Mesendoderm (in vitro differentiated cells): ENCODE measurements around the gene KIF3A. TPM values are rescaled to one million over a fixed set of nuclear protein-coding genes. Genes with fewer than 3 reads are reported as not detected.
A peak's percentile ranks its signal among the peaks of the same experiment; 100 is the strongest.

Experiments used
- DNase-seq: peaks from one replicate; pipeline ENCODE4 v3.0.0; 2013
- H2AK5ac ChIP-seq: 2 replicates; pipeline ENCODE4 v1.6.1; 2013; ENCODE audit warnings: low read length, inconsistent platforms
- H2BK120ac ChIP-seq: 2 replicates; pipeline ENCODE4 v1.6.1; 2013; ENCODE audit warnings: low read depth, mild to moderate bottlenecking, low read length, moderate library complexity, mixed read lengths
- H2BK15ac ChIP-seq: replicated peaks from 2 replicates; pipeline ENCODE4 v1.6.1; 2013; ENCODE audit warnings: low read depth, mild to moderate bottlenecking, moderate library complexity
- H2BK5ac ChIP-seq: 2 replicates; pipeline ENCODE4 v1.6.1; 2013; ENCODE audit warnings: low read length, inconsistent platforms
- H3K18ac ChIP-seq: 2 replicates; pipeline ENCODE4 v1.6.1; 2013; ENCODE audit warnings: mild to moderate bottlenecking, low read length, mixed read lengths
- H3K23ac ChIP-seq: one replicate; pipeline ENCODE4 v1.6.1; 2013; ENCODE audit warnings: low read length
- H3K27ac ChIP-seq: 2 replicates; pipeline ENCODE4 v1.5.1; 2013; ENCODE audit warnings: low read depth, mild to moderate bottlenecking, inconsistent platforms, low read length, moderate library complexity
- H3K27me3 ChIP-seq: 2 replicates; pipeline ENCODE4 v1.6.1; 2013; ENCODE audit warnings: low read length, control low read depth, mild to moderate bottlenecking, inconsistent platforms; ENCODE audit not compliant: insufficient read depth, poor library complexity
- H3K36me3 ChIP-seq: 2 replicates; pipeline ENCODE4 v1.6.1; 2013; ENCODE audit warnings: low read length, inconsistent platforms; ENCODE audit not compliant: control insufficient read depth, insufficient read depth
- H3K4ac ChIP-seq: one replicate; pipeline ENCODE4 v1.6.1; 2013; ENCODE audit warnings: low read depth, mild to moderate bottlenecking, low read length, moderate library complexity
- H3K4me1 ChIP-seq: 2 replicates; pipeline ENCODE4 v1.6.1; 2013; ENCODE audit warnings: low read depth, low read length, inconsistent platforms; ENCODE audit not compliant: control insufficient read depth
- H3K4me2 ChIP-seq: 2 replicates; pipeline ENCODE4 v1.6.1; 2013; ENCODE audit warnings: low read length
- H3K4me3 ChIP-seq: 2 replicates; pipeline ENCODE4 v1.5.1; 2013; ENCODE audit warnings: mild to moderate bottlenecking, low read length
- H3K56ac ChIP-seq: one replicate; pipeline ENCODE4 v1.6.1; 2013; ENCODE audit warnings: low read length
- H3K79me1 ChIP-seq: 2 replicates; pipeline ENCODE4 v1.6.1; 2013; ENCODE audit warnings: low read length, inconsistent platforms
- H3K79me2 ChIP-seq: 2 replicates; pipeline ENCODE4 v1.6.1; 2013; ENCODE audit warnings: mild to moderate bottlenecking, low read length; ENCODE audit not compliant: control insufficient read depth, insufficient read depth
- H3K9ac ChIP-seq: 2 replicates; pipeline ENCODE4 v1.6.1; 2013; ENCODE audit warnings: low read length, inconsistent platforms
- H4K5ac ChIP-seq: one replicate; pipeline ENCODE4 v1.6.1; 2013; ENCODE audit warnings: low read length
- H4K8ac ChIP-seq: one replicate; pipeline ENCODE4 v1.6.1; 2013; ENCODE audit warnings: low read depth, mild to moderate bottlenecking, control low read depth, low read length, moderate library complexity
- WGBS: extraction: QIAGEN DNeasy Blood & Tissue Kit; methylation state at CpG from one replicate; pipeline ENCODE4 v1.1.7; 2013; ENCODE audit warnings: low lambda C conversion rate, missing lambda C conversion rate; ENCODE audit not compliant: insufficient coverage; ENCODE audit errors: extremely low coverage; 5-methylcytosine and 5-hydroxymethylcytosine counted together
- polyA plus RNA-seq, 2 experiments: library from polyadenylated mRNA; stranded (reverse); fragments of 200-250 nt; gene quantifications; one replicate each; pipeline ENCODE4 v1.2.3, GENCODE V29; 2013

Gene KIF3A
- 7.3 TPM for polyA plus RNA-seq (2013, experiment 1 of 2)
- polyA plus RNA-seq (2013, experiment 2 of 2), result 6.7 TPM

- Histone ChIP-seq H2BK120ac (no peak within 1 kb of the TSS), H2BK15ac (no peak within 1 kb of the TSS), H3K9ac (peak within 1 kb of the TSS; percentile 62), H3K56ac (peak within 1 kb of the TSS; percentile 77), H4K8ac (no peak within 1 kb of the TSS), H2BK5ac (no peak within 1 kb of the TSS), H3K4me2 (peak within 1 kb of the TSS; percentile 46), H2AK5ac (no peak within 1 kb of the TSS), H3K4ac (no peak within 1 kb of the TSS), H3K4me1 (no peaks in the 10 kb centered on the region), H3K4me3 (peak within 1 kb of the TSS; percentile 27), H3K79me2 (no peaks in the 10 kb centered on the region), H4K5ac (no peak within 1 kb of the TSS), H3K23ac (no peak within 1 kb of the TSS), H3K27me3 (no peaks in the 10 kb centered on the region), H3K27ac (no peak within 1 kb of the TSS), H3K79me1 (no peaks in the 10 kb centered on the region), H3K18ac (no peak within 1 kb of the TSS), H3K36me3 (no peaks in the 10 kb centered on the region)
- WGBS, result no CpG with 5 or more reads among the region's 81 CpGs
- peak; percentile 98 for DNase-seq
These were observed at the start of gene KIF3A for GRCh38 chr5:132736853-132737833. TSS of gene KIF3A (minus strand) at chr5:132737546. CDS start at chr5:132737419, 127 bp downstream.

- H3K18ac ChIP-seq, result no peak overlapping the region
- no peaks in the 10 kb centered on the region for H3K36me3 ChIP-seq
- H3K56ac ChIP-seq, result no peak overlapping the region
- no peak overlapping the region for H2BK5ac ChIP-seq
- no peak overlapping the region for H3K4me3 ChIP-seq
- H4K8ac ChIP-seq, result no peak overlapping the region
- H3K27me3 ChIP-seq, result no peaks in the 10 kb centered on the region
- no peak overlapping the region for H3K27ac ChIP-seq
- no peak overlapping the region for H3K4ac ChIP-seq
- no peaks in the 10 kb centered on the region for H3K79me1 ChIP-seq
- H2AK5ac ChIP-seq, result no peak overlapping the region
- no peak overlapping the region for H3K9ac ChIP-seq
- no peak overlapping the region for H4K5ac ChIP-seq
- no peak for DNase-seq
- H2BK120ac ChIP-seq, result no peak overlapping the region
- no peak overlapping the region for H3K23ac ChIP-seq
- H3K4me2 ChIP-seq, result no peak overlapping the region
- H3K79me2 ChIP-seq, result no peaks in the 10 kb centered on the region
- WGBS, result no CpG with 5 or more reads among the region's 1 CpG
- no peak overlapping the region for H2BK15ac ChIP-seq
- no peaks in the 10 kb centered on the region for H3K4me1 ChIP-seq
These were observed 49.7 kb upstream of the KIF3A start for GRCh38 chr5:132787076-132787475.

GRCh38 chr5:132785864-132786263 lies 48.5 kb upstream of the KIF3A start:
- WGBS, result no CpG with 5 or more reads among the region's 4 CpGs
- no peak overlapping the region for H4K8ac ChIP-seq
- no peak overlapping the region for H3K56ac ChIP-seq
- no peak overlapping the region for H4K5ac ChIP-seq
- H3K36me3 ChIP-seq, result no peaks in the 10 kb centered on the region
- H3K79me1 ChIP-seq, result no peaks in the 10 kb centered on the region
- no peaks in the 10 kb centered on the region for H3K27me3 ChIP-seq
- no peak overlapping the region for H3K18ac ChIP-seq
- no peaks in the 10 kb centered on the region for H3K79me2 ChIP-seq
- no peak for DNase-seq
- H3K23ac ChIP-seq, result no peak overlapping the region
- H2BK5ac ChIP-seq, result no peak overlapping the region
- H2AK5ac ChIP-seq, result no peak overlapping the region
- no peak overlapping the region for H3K27ac ChIP-seq
- H3K4ac ChIP-seq, result no peak overlapping the region
- no peak overlapping the region for H3K9ac ChIP-seq
- H2BK15ac ChIP-seq, result no peak overlapping the region
- no peaks in the 10 kb centered on the region for H3K4me1 ChIP-seq
- no peak overlapping the region for H2BK120ac ChIP-seq
- no peak overlapping the region for H3K4me2 ChIP-seq
- no peak overlapping the region for H3K4me3 ChIP-seq

- H3K4me1 ChIP-seq, result no peaks in the 10 kb centered on the region
- WGBS, result no CpG with 5 or more reads among the region's 5 CpGs
- H2BK5ac ChIP-seq, result no peak overlapping the region
- no peak overlapping the region for H3K4ac ChIP-seq
- H3K27me3 ChIP-seq, result no peaks in the 10 kb centered on the region
- no peaks in the 10 kb centered on the region for H3K36me3 ChIP-seq
- H3K27ac ChIP-seq, result no peak overlapping the region
- no peak overlapping the region for H4K8ac ChIP-seq
- no peak overlapping the region for H3K4me2 ChIP-seq
- no peaks in the 10 kb centered on the region for H3K79me1 ChIP-seq
- no peaks in the 10 kb centered on the region for H3K79me2 ChIP-seq
- no peak overlapping the region for H2BK120ac ChIP-seq
- no peak overlapping the region for H3K23ac ChIP-seq
- no peak overlapping the region for H3K9ac ChIP-seq
- DNase-seq, result no peak
- H3K56ac ChIP-seq, result no peak overlapping the region
- no peak overlapping the region for H3K4me3 ChIP-seq
- H2BK15ac ChIP-seq, result no peak overlapping the region
- H4K5ac ChIP-seq, result no peak overlapping the region
- no peak overlapping the region for H2AK5ac ChIP-seq
- no peak overlapping the region for H3K18ac ChIP-seq
These were observed 48.0 kb upstream of the KIF3A start for GRCh38 chr5:132785365-132785764.

- no peak overlapping the region for H4K8ac ChIP-seq
- H3K79me1 ChIP-seq, result no peaks in the 10 kb centered on the region
- no peak overlapping the region for H3K27ac ChIP-seq
- H2AK5ac ChIP-seq, result no peak overlapping the region
- H3K4me1 ChIP-seq, result no peaks in the 10 kb centered on the region
- H3K36me3 ChIP-seq, result no peaks in the 10 kb centered on the region
- no peak overlapping the region for H2BK120ac ChIP-seq
- no peaks in the 10 kb centered on the region for H3K79me2 ChIP-seq
- no peak overlapping the region for H2BK5ac ChIP-seq
- no peak overlapping the region for H3K4me2 ChIP-seq
- no peak overlapping the region for H3K4ac ChIP-seq
- WGBS, result no CpG with 5 or more reads among the region's 4 CpGs
- no peak overlapping the region for H3K56ac ChIP-seq
- no peak for DNase-seq
- no peak overlapping the region for H4K5ac ChIP-seq
- no peak overlapping the region for H3K23ac ChIP-seq
- H3K27me3 ChIP-seq, result peaks cover 9% of the 10 kb centered on the region
- H3K4me3 ChIP-seq, result no peak overlapping the region
- H2BK15ac ChIP-seq, result no peak overlapping the region
- no peak overlapping the region for H3K18ac ChIP-seq
- H3K9ac ChIP-seq, result no peak overlapping the region
These were observed 44.8 kb upstream of the KIF3A start for GRCh38 chr5:132782101-132782500.
